ENCODE results near the gene WDFY4. TPM values are rescaled to one million over a fixed set of nuclear protein-coding genes. Genes with fewer than 3 reads are reported as not detected.

WDFY4 gene
- polyA plus RNA-seq, 2 of the 4 experiments (the other 2 are of a cell fraction) = not detected

GRCh38 chr10:48996329-48996728, 311.7 kb downstream of the WDFY4 start (continued):
- no peak for TF ChIP-seq ZC3H11A (IDR thresholded peaks at IDR 0.05)
- TF ChIP-seq CBX2 (IDR thresholded peaks at IDR 0.05; ENCODE audit: borderline replicate concordance, low read depth) = no peak
- TF ChIP-seq TFCP2L1 (CRISPR knock-in tag; IDR thresholded peaks at IDR 0.05) = no peak
- TF ChIP-seq HDAC2 (IDR thresholded peaks at IDR 0.05) = no peak
- no peak for TF ChIP-seq EHMT2 (IDR thresholded peaks at IDR 0.05; ENCODE audit: low read depth)
- TF ChIP-seq ESRRA (IDR thresholded peaks at IDR 0.05; ENCODE audit: borderline replicate concordance, low read length) = no peak
- TF ChIP-seq RAD21 (conservative IDR thresholded peaks at IDR 0.05 in 1 of 2, IDR thresholded peaks at IDR 0.05 in 1 of 2) = no peak
- TF ChIP-seq FOSB (CRISPR knock-in tag; IDR thresholded peaks at IDR 0.05) = no peak
- TF ChIP-seq ZSCAN20 (CRISPR knock-in tag; IDR thresholded peaks at IDR 0.05) = no peak

GRCh38 chr10:48999346-48999745, 314.7 kb downstream of the WDFY4 start:
- FAIRE-seq (no peak), ATAC-seq (no peak)

GRCh38 chr10:49000437-49001398, 316.0 kb downstream of the WDFY4 start:
- H3K4me3 ChIP-seq = no peak overlapping the region
- no peak overlapping the region for H3K4me2 ChIP-seq
- no peak for DNase-seq (ENCODE audit: low read depth in 1 of 2, low spot score in 1 of 2)
- no peak for ATAC-seq
- H3K27ac ChIP-seq = no peak overlapping the region
- no peaks in the 10 kb centered on the region for H3K9me3 ChIP-seq
- no peaks in the 10 kb centered on the region for H3K4me1 ChIP-seq
- 39% methylated on average over 13 of the region's 13 CpGs for WGBS (ENCODE audit: missing lambda C conversion rate)
- no peak for TF ChIP-seq HOXB5 (CRISPR knock-in tag; IDR thresholded peaks at IDR 0.05)
- no peak for TF ChIP-seq ATOH8 (CRISPR knock-in tag; IDR thresholded peaks at IDR 0.05; ENCODE audit: low read depth)
- no peak for TF ChIP-seq EHMT2 (IDR thresholded peaks at IDR 0.05; ENCODE audit: low read depth)
- TF ChIP-seq CTCF (IDR thresholded peaks at IDR 0.05) = no peak
- TF ChIP-seq ZNF302 (CRISPR knock-in tag; IDR thresholded peaks at IDR 0.05) = no peak
- TF ChIP-seq RAD21 (conservative IDR thresholded peaks at IDR 0.05 in 1 of 2, IDR thresholded peaks at IDR 0.05 in 1 of 2) = no peak
- no peak for TF ChIP-seq PHF8 (IDR thresholded peaks at IDR 0.05; ENCODE audit: borderline replicate concordance, low read depth)
- no peak for TF ChIP-seq ZC3H11A (IDR thresholded peaks at IDR 0.05)
- no peak for TF ChIP-seq KDM1A (IDR thresholded peaks at IDR 0.05; ENCODE audit: low read depth)
- no peak for TF ChIP-seq HOXA7 (CRISPR knock-in tag; IDR thresholded peaks at IDR 0.05)
- no peak for TF ChIP-seq POLR2A (IDR thresholded peaks at IDR 0.05; ENCODE audit: low read length)
- TF ChIP-seq BCL3 (IDR thresholded peaks at IDR 0.05) = no peak
- no peak for TF ChIP-seq CBX8 (IDR thresholded peaks at IDR 0.05)
- no peak for TF ChIP-seq ZFP36 (IDR thresholded peaks at IDR 0.05; ENCODE audit: borderline replicate concordance, partially characterized antibody)
- no peak for TF ChIP-seq NFE2L2 (conservative IDR thresholded peaks at IDR 0.05; ENCODE audit: low read length)
- no peak for TF ChIP-seq CEBPB (IDR thresholded peaks at IDR 0.05)
- TF ChIP-seq JUN (IDR thresholded peaks at IDR 0.05) = no peak
- ChIA-PET POLR2A (no interaction called here), CTCF (no interaction called here)
- no peak for FAIRE-seq

More at GRCh38 chr10:48999346-48999745, 314.7 kb downstream of the WDFY4 start:
- no peaks in the 10 kb centered on the region for H3K9me3 ChIP-seq
- no peaks in the 10 kb centered on the region for H3K4me1 ChIP-seq
- 21% methylated on average over 2 of the region's 2 CpGs for WGBS (ENCODE audit: missing lambda C conversion rate)
- TF ChIP-seq ESRRA (IDR thresholded peaks at IDR 0.05; ENCODE audit: borderline replicate concordance, low read length) (no peak), FOSL2 (IDR thresholded peaks at IDR 0.05) (no peak), FOSL2 (CRISPR knock-in tag; IDR thresholded peaks at IDR 0.05) (no peak), CHD4 (IDR thresholded peaks at IDR 0.05; ENCODE audit: borderline replicate concordance) (no peak), EP300 (IDR thresholded peaks at IDR 0.05) (no peak), PHF8 (IDR thresholded peaks at IDR 0.05; ENCODE audit: borderline replicate concordance, low read depth) (no peak), CBX2 (IDR thresholded peaks at IDR 0.05; ENCODE audit: borderline replicate concordance, low read depth) (no peak), E2F6 (IDR thresholded peaks at IDR 0.05; ENCODE audit: borderline replicate concordance, low read depth) (no peak), RFX5 (IDR thresholded peaks at IDR 0.05) (no peak), GATA3 (IDR thresholded peaks at IDR 0.05; ENCODE audit: borderline replicate concordance) (no peak), ZNF302 (CRISPR knock-in tag; IDR thresholded peaks at IDR 0.05) (no peak)
- no peak overlapping the region for H3K4me2 ChIP-seq
- ChIA-PET POLR2A (no interaction called here), CTCF (interaction anchor here (0.8 to 1.1 kb wide), 2 partner anchors 17 to 343 kb away, joined by 3 to 7 read pairs; no protein-coding TSS in a partner anchor)
- no peak for DNase-seq (ENCODE audit: low read depth in 1 of 2, low spot score in 1 of 2)
- no peak overlapping the region for H3K4me3 ChIP-seq
- no peak overlapping the region for H3K27ac ChIP-seq
